Activated T-helper 17 cell treated with anti-CD3 and anti-CD28 coated beads, Interleukin-2, amount 50 U/mL, for 72 hours (primary cell): Measurements from ENCODE around the gene MYO5C. TPM values are rescaled to one million over a fixed set of nuclear protein-coding genes. Genes with fewer than 3 reads are reported as not detected.

Experiments
- ATAC-seq: fragments of 150-1000 bp; cut with Tn5 transposase; replicated peaks from 2 replicates; pipeline ENCODE4 v1.10.0; 2021; ENCODE audit warnings: mild to moderate bottlenecking, moderate library complexity
- H3K27ac Mint-ChIP-seq: one replicate; pipeline ENCODE4 v1.8.0; 2022; ENCODE audit warnings: mixed read lengths
- H3K27me3 Mint-ChIP-seq: one replicate; pipeline ENCODE4 v1.8.0; 2022; ENCODE audit warnings: mixed read lengths
- H3K36me3 Mint-ChIP-seq: one replicate; pipeline ENCODE4 v1.8.0; 2022; ENCODE audit warnings: low read depth, mild to moderate bottlenecking, mixed read lengths
- H3K4me1 Mint-ChIP-seq: one replicate; pipeline ENCODE4 v1.8.0; 2022; ENCODE audit warnings: mixed read lengths
- H3K4me3 Mint-ChIP-seq: one replicate; pipeline ENCODE4 v1.8.0; 2022; ENCODE audit warnings: mild to moderate bottlenecking, mixed read lengths
- H3K9me3 Mint-ChIP-seq: one replicate; pipeline ENCODE4 v1.8.0; 2022; ENCODE audit warnings: mixed read lengths
- total RNA-seq, 2 donors: library from RNA; stranded (reverse); gene quantifications; one replicate each; pipeline ENCODE4 v1.2.3, GENCODE V29; 2022

MYO5C gene
- total RNA-seq, 2 donors from 2014 or later: 2.3 to 3.0 TPM

- H3K9me3 Mint-ChIP-seq: no peaks in the 10 kb centered on the region
- H3K4me3 Mint-ChIP-seq: no peak overlapping the region
- no peak for ATAC-seq
- H3K4me1 Mint-ChIP-seq: no peaks in the 10 kb centered on the region
- no peaks in the 10 kb centered on the region for H3K36me3 Mint-ChIP-seq
- H3K27ac Mint-ChIP-seq: no peak overlapping the region
- no peaks in the 10 kb centered on the region for H3K27me3 Mint-ChIP-seq
Observed at GRCh38 chr15:52207191-52207590, 88.4 kb downstream of the MYO5C start.

DNA sequence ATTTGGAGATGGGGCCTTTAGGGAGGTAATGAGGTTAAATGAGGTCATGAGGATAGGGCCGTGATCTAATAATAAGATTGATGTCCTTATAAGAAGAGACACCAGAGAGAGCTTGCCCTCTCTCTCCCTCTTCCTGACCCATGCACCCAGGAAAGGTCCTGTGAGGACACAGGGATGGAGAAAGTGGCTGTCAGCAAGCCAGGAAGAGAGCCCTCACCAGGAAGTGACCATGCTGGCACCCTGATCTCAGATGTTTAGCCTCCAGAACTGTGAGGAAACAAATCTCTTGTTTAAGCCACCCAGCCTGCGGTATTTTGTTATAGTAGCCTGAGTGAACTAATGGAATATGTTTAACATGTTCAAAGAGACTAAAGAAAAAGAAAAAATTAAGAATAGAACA lies 89.2 kb downstream of the MYO5C start:
- H3K4me3 Mint-ChIP-seq: no peak overlapping the region
- no peak overlapping the region for H3K27ac Mint-ChIP-seq
- H3K27me3 Mint-ChIP-seq: no peaks in the 10 kb centered on the region
- H3K4me1 Mint-ChIP-seq: no peaks in the 10 kb centered on the region
- H3K9me3 Mint-ChIP-seq: no peaks in the 10 kb centered on the region
- H3K36me3 Mint-ChIP-seq: no peaks in the 10 kb centered on the region
- no peak for ATAC-seq

DNA sequence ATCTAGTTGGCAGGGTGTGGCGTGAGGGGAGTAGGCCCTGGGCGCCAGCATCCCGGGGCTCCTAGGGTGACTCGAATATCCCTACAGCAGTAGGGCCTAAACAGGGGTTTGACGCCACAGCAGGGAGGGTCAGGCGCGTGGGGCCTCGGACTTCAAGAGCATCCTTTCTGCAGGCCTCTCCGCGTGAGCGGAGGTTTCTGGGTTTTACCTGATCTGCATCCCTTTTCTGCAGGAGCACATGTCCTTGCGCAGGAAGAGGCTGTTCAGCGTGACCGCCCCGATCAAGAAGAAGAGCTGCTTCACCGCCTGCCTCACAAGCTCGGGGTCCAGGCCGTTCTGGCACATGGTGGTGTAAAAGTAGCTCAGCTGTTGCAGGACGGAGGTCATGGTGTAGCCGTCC lies 90.9 kb downstream of the MYO5C start:
- Mint-ChIP-seq H3K36me3 (no peaks in the 10 kb centered on the region), H3K27me3 (no peaks in the 10 kb centered on the region), H3K27ac (no peak overlapping the region), H3K4me1 (no peaks in the 10 kb centered on the region), H3K4me3 (no peak overlapping the region), H3K9me3 (no peaks in the 10 kb centered on the region)
- ATAC-seq: no peak

DNA sequence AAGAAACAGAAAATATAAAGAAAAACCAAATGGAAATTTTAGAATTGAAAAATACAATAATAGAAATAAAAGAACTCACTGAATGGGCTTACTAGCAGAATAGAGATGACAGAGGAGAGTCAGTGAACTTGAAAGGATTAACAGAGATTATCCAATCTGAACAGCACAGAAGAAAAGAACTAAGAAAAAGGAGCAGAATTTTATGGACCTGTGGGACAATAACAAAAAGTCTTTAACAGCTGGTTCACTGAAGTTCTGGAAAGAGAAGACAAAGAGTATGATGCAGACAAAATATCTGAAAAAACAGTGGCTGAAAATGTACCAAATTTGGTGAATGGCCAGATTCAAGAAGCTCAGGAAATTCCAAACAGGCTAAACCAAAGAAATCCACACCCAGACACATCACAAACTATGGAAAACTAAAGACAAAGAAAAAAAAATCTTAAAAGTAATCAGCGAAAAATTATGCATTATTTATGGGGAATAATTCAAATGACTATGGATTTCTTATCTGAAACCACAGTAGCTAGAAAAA lies 94.7 kb downstream of the MYO5C start:
- Mint-ChIP-seq H3K4me3 (no peak overlapping the region), H3K36me3 (no peaks in the 10 kb centered on the region), H3K27ac (no peak overlapping the region), H3K4me1 (no peaks in the 10 kb centered on the region), H3K9me3 (no peaks in the 10 kb centered on the region), H3K27me3 (no peaks in the 10 kb centered on the region)
- ATAC-seq: no peak

DNA sequence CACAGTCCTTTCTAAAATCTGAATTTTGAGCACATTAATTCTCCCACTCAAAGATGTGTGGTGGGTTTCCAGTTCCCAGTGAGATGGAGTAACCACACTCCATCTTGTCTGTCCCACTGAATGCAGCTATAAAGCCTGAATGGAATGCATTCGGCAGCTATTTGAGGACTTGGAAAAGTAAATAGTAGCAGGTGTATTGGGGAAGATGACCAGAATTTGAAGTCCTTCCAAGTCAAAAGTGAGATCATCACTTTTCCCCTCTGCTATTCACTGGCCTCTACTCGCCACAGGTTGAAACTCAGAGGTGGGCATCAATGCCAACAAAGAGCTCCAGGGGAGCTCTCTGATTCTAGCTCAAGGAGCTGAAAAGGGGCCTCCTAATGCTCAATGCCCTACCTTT lies 96.3 kb downstream of the MYO5C start:
- Mint-ChIP-seq H3K36me3 (no peaks in the 10 kb centered on the region), H3K4me1 (no peaks in the 10 kb centered on the region), H3K27ac (no peak overlapping the region), H3K4me3 (no peak overlapping the region), H3K9me3 (no peaks in the 10 kb centered on the region), H3K27me3 (no peaks in the 10 kb centered on the region)
- no peak for ATAC-seq

DNA sequence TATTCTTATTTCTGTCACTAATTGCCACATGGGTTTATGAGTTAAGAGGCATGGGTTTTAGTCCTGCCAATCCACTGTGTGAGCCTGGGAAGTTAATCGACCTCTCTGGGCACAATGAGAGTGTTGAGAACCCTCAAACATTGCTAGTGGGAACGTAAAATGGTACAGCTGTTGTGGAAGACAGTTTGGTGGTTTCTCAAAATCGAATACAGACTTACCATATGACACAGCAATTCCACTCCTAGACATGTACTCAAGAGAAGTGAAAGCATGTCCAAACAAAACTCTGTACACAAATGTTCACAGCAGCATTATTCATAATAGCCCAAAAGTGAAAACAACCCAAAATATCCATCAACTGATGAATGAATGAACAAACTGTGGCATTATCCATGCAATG lies 98.7 kb downstream of the MYO5C start:
- Mint-ChIP-seq H3K4me3 (no peak overlapping the region), H3K27ac (no peak overlapping the region), H3K27me3 (no peaks in the 10 kb centered on the region), H3K36me3 (no peaks in the 10 kb centered on the region), H3K4me1 (no peaks in the 10 kb centered on the region), H3K9me3 (no peaks in the 10 kb centered on the region)
- ATAC-seq: no peak

- no peaks in the 10 kb centered on the region for H3K27me3 Mint-ChIP-seq
- ATAC-seq: no peak
- no peaks in the 10 kb centered on the region for H3K4me1 Mint-ChIP-seq
- H3K36me3 Mint-ChIP-seq: no peaks in the 10 kb centered on the region
- no peaks in the 10 kb centered on the region for H3K9me3 Mint-ChIP-seq
- H3K27ac Mint-ChIP-seq: no peak overlapping the region
- no peak overlapping the region for H3K4me3 Mint-ChIP-seq
Observed at GRCh38 chr15:52193791-52194190, 101.8 kb downstream of the MYO5C start.

- Mint-ChIP-seq H3K9me3 (no peaks in the 10 kb centered on the region), H3K27me3 (no peaks in the 10 kb centered on the region), H3K36me3 (no peaks in the 10 kb centered on the region), H3K4me1 (no peaks in the 10 kb centered on the region), H3K4me3 (no peak overlapping the region), H3K27ac (no peak overlapping the region)
- ATAC-seq: no peak
Observed at GRCh38 chr15:52193321-52193720, 102.3 kb downstream of the MYO5C start.

DNA sequence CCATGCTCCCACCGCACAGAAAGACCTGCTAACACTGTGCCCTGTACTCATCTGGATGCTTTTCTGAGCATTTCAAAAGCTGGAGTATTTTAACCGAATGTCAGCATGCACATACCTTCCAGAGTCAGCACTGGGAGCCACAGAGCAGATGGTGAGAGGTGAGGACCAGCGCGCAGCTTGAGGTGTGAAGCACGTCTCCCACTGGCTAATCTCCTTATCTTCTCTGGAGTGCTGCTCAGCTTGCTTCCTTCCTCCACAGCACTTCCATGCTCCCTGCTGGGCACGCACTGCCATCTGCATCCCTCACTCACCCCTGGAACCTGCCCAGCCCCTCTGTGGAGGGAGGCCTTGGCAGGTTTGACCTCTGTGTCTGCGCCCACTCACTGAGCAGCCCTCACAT lies 104.4 kb downstream of the MYO5C start, which contains the start of gene GNB5:
TSS of gene GNB5 (minus strand) at position 186 of the 400 bp plus-strand sequence. CDS start 6,716 bp downstream, outside the sequence.
- Mint-ChIP-seq H3K9me3 (no peaks in the 10 kb centered on the region), H3K4me3 (no peak within 1 kb of the TSS), H3K4me1 (no peaks in the 10 kb centered on the region), H3K27me3 (no peaks in the 10 kb centered on the region), H3K36me3 (no peaks in the 10 kb centered on the region), H3K27ac (no peak within 1 kb of the TSS)
- no peak for ATAC-seq

DNA sequence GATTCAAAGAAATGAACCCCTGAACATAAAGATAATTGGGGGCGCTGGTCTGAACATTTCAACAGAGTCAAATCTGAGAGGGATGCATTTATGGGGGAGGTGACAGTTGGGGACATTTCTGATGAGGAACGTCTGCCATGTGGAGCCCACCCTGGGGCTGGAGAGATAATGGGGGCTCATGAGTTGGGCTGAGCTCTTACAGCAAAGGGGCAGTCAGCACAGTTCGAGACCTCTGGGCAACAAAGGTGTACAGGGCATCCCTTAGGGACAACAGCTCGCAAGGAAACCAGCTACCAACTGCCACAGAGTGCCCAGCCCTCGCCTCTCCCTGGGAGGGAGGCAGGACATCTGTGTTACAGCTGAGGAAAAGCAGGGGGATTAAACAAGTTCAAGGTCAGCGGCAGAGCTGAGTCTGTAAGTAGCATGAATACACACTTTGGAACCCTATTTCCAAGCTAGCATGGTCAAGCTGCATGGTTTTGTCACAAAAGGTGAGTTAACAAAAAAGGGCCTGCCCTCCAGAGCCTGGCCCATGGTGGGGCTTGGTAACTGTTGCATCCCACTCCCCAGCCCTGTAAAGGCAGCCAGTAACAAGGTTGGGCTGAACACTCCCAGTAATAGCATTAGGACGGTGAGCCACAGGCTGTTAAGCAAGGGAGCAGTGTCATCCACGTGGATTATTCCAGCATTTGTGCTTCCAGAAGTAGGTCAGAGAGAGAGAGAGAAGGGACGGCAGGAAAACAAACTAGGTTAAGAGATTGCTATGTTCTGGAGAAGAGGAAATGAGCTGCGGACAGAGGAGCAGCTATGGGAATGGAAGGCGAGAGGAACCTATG lies 108.7 kb downstream of the MYO5C start:
- Mint-ChIP-seq H3K9me3 (no peaks in the 10 kb centered on the region), H3K36me3 (no peaks in the 10 kb centered on the region), H3K4me3 (no peak overlapping the region), H3K27ac (no peak overlapping the region), H3K27me3 (no peaks in the 10 kb centered on the region), H3K4me1 (no peaks in the 10 kb centered on the region)
- ATAC-seq: no peak

DNA sequence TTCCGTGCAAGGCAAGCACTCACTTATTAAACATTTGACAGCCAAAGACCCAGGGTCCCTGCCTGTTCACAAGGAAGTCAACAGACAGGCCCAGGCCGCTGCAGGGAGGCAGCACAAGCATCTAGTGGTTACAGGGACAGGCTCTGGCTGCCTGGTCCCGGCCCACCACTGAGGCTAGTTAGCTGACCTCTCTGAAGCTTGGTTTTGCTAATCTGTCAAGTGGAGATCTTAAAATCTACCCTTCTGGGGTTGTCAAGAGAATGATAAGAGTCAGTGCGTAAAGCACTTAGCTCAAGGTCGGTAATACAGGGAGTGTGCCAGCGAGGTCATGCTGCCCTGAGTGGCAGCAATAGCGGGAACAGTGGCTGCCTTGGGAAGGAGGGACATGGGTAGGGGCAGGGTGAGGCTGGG lies 110.4 kb downstream of the MYO5C start:
- H3K9me3 Mint-ChIP-seq: no peaks in the 10 kb centered on the region
- no peak for ATAC-seq
- no peaks in the 10 kb centered on the region for H3K36me3 Mint-ChIP-seq
- H3K27ac Mint-ChIP-seq: no peak overlapping the region
- no peaks in the 10 kb centered on the region for H3K27me3 Mint-ChIP-seq
- H3K4me3 Mint-ChIP-seq: no peak overlapping the region
- peaks cover 4% of the 10 kb centered on the region for H3K4me1 Mint-ChIP-seq

- H3K4me3 Mint-ChIP-seq: no peak overlapping the region
- H3K9me3 Mint-ChIP-seq: no peaks in the 10 kb centered on the region
- no peak for ATAC-seq
- no peak overlapping the region for H3K27ac Mint-ChIP-seq
- H3K4me1 Mint-ChIP-seq: peaks cover 4% of the 10 kb centered on the region
- no peaks in the 10 kb centered on the region for H3K27me3 Mint-ChIP-seq
- H3K36me3 Mint-ChIP-seq: no peaks in the 10 kb centered on the region
Observed at GRCh38 chr15:52184721-52185120, 110.9 kb downstream of the MYO5C start.

DNA sequence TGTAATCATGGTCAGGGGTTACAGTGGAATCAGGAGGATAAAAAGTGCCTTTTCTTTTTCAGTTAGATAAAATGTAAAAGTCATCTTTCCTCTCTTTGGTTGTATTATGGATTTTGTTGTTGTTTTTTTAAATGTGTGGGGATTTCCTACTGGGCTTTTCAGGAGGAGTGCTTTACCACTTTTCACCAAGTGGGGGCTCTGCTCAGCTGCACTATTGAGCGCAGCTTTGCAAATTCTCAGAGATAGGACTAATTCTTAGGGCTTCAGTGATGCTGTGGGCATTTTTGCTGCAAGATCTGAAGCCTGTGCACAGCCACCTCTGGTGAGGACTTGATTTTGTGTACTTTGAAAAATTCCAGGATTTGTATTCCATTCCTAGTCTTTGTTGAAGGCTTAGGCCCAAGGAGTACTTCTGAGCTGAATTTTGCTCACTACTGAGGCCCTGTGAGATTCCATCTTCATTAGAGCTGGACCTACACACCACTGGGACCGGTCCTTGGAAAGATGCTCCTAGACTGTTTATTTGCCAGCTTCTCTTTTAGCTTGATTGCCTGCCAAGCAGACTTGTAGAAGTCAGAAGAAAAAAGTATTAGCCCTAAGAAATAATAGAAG lies 111.9 kb downstream of the MYO5C start:
- Mint-ChIP-seq H3K36me3 (no peaks in the 10 kb centered on the region), H3K4me1 (peaks cover 9% of the 10 kb centered on the region), H3K27me3 (no peaks in the 10 kb centered on the region), H3K9me3 (no peaks in the 10 kb centered on the region), H3K27ac (no peak overlapping the region), H3K4me3 (no peak overlapping the region)
- no peak for ATAC-seq

- Mint-ChIP-seq H3K4me1 (peaks cover 16% of the 10 kb centered on the region), H3K4me3 (no peak overlapping the region), H3K9me3 (no peaks in the 10 kb centered on the region), H3K27ac (no peak overlapping the region), H3K36me3 (no peaks in the 10 kb centered on the region), H3K27me3 (no peaks in the 10 kb centered on the region)
- ATAC-seq: no peak
Observed at GRCh38 chr15:52181938-52182780, 113.4 kb downstream of the MYO5C start.
